HG03103 (cell line): ENCODE data around the gene TNS4.

Source experiments
- ATAC-seq: cut with Tn5 transposase; IDR thresholded peaks from one replicate; pipeline ENCODE4 v1.9.1; 2021; ENCODE audit warnings: low read depth; ENCODE audit not compliant: unreplicated experiment

The TNS4 gene

DNA sequence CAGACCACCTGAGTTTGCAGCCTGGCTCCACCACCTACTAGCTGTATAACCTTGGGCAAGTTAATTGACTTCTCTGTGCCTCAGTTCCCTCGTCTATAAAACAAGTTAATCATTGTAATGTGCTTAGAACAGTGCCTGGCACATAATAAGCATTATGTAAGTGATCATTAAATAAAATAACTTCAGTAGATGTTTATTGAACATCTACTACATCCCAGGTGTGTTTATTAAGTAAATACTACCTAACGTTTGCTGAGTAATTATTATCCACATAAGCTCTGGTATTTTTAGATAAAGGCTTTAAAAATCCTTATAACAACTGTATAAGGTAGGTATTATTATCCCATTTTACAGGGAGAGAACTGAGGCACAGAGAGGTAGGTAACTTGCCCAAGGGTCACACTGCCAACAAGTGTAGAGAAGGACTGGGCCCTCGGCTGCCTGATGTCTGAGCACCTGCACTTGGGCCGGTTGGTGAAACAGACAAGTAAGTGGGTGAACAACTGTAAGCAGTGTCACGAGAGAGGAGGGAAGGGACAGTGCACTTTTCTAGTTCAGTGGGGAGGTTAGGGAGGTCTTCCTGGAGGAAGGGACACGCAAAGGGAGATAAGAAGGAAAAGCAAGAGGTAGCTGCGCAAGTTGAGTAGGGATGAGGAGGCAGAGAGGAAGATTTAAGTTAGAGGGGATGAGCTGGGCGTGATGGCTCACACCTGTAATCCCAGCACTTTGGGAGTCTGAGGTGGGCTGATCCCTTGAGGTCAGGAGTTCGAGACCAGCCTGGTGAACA lies 4.6 kb downstream of the TNS4 start:
- ATAC-seq = no peak

DNA sequence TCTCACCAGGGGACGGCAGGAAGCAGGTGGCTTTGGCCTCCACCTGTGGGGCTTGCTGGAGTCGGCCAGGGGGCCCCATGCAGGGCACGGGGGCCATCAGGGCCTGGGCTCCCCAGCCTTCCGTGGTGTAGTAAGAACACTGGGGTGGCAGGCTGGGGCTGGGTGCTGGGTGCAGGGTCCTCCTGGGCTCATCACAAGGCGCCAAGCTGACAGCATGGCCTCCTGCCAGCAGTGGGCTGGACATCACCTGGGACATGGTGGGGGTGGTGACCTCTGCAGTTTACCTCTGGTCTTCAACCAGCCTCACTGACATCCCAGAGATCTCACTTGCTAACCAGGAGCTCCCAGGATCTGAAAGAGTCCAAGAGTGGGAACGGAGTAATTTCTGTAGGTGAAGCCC lies 5.3 kb downstream of the TNS4 start:
- ATAC-seq = no peak

DNA sequence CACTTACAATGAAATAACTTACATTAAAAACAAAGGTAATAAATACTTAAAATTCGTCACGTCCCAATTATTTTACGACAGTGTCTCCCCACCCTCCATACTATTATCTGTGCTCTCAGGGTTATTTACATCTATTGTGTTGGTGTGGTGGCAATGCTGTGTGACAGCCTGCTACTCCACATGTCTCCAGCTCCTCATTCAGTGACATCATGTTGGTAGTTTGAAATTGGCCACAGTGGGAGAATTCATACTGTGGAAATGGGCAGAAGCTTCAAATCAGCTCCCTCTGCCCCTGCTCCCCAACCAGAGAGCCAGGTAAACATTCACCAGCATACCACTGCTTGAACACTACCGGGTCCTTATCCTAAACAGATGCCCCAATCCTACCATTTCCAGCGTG lies 6.3 kb downstream of the TNS4 start:
- ATAC-seq = no peak

DNA sequence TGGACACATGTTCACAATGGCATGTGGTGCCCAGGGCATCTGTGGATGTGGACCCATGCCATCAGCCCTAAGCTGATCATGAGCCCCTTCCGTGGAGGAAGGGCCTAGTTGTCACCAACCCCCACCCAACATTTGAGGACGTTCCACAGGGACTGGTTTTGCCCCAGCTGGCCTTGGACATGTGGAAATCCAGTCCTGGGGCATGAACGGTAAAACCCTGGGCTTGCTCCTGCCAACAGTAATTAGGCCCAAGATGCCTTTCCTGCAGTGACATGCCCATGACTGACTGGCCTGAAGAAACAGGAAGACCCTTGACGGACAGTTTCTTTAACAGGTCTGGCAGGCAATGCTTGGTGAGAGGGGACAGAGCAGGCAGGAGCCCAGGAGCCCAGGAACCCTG lies 7.7 kb downstream of the TNS4 start:
- no peak for ATAC-seq

DNA sequence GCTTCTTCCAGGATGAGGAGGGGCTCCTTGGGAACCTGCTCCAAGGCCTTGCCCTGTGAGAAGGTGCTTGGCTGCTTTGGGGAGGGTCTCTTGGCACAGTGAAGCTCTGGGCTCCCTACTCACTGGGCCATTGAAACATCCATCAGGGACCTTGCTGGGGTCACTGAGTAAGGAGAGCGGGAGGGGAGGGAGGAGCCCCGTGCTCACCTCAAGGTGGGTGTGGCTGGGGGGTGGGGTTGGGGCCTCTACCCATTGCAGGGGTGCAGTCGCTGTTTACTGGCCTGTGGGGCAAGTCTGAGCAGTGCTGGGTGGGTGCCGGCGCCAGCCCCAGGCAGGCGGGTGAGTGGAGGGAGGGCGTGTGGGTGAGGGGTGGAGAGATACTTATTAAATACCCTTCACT lies 9.9 kb downstream of the TNS4 start:
- no peak for ATAC-seq

DNA sequence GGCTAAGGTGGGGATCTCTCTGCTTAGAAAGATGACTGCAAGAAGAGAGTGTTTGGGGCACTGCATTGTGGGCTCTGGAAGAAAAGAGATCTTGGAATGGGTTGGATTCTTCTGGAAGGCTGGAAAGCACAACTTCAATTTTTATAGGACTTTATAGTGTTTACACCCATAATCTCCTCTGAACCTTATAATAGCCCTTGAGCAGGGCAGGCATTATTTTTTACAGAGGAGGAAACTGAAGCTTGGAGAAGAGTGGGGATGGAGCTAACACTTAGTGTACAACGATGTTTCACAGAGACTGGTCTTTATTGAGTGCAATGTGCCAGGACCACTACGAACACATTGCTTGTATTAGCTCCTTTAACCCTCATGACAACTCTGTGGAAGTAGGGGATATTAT lies 10.4 kb downstream of the TNS4 start:
- no peak for ATAC-seq

DNA sequence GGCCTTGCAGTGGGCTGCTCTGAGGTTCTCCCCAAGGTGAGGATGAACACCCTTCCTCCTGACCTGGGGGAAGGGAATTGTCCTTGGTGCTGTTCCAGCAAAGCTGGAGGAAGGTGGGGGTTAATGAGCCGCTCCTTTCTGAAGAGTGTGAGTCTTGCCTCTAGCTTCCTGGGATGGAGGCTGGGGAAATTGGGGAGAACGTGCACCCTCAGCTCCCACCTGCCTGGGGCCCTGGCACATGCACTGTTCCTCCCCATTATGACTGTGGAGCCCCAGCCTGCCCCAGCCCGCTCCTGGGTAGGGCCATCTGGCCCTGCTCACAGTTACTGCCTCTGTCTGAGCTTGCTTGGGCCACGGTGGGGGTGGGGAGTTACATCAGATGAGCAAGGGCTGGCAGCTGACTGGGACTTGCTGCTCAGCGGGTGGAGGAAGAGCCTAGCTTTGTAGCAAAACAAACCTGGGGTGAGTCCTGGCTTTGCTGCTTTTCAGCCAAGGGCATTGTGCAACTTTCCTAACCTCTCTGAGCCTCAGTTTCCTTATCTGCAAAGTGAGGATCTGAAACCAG lies 11.1 kb downstream of the TNS4 start:
- ATAC-seq = no peak

DNA sequence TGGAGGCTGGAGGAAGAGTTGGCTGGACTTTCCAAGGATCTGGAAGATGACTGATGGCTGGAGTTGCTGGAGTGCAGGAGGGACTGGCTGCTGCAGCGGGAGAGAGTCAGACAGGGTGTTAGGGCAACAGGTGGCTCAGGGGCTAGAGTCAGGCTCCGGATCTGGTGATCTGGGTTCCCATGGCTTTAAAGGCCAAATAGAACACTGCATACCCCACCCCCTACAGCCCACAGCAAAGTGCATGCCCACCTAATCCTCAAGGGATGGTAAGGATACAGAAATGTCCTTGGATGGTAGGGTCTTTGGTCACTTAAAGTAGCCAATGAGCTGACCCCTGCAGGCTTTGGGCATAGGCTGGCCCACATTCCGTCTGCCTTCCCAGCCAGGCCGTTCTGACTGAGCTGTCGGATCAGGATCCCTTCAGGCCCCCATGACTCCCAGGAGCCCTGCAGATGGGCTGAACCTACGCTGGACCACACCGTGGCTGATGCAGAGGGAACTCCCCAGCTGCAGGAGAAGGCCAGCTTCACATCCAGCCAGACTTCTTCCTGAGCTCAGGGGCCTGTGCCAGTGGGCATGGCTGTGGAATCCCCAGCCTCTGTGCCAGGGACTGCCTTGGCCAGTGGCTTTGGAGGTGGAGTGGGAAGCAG lies 13.9 kb downstream of the TNS4 start:
- no peak for ATAC-seq

DNA sequence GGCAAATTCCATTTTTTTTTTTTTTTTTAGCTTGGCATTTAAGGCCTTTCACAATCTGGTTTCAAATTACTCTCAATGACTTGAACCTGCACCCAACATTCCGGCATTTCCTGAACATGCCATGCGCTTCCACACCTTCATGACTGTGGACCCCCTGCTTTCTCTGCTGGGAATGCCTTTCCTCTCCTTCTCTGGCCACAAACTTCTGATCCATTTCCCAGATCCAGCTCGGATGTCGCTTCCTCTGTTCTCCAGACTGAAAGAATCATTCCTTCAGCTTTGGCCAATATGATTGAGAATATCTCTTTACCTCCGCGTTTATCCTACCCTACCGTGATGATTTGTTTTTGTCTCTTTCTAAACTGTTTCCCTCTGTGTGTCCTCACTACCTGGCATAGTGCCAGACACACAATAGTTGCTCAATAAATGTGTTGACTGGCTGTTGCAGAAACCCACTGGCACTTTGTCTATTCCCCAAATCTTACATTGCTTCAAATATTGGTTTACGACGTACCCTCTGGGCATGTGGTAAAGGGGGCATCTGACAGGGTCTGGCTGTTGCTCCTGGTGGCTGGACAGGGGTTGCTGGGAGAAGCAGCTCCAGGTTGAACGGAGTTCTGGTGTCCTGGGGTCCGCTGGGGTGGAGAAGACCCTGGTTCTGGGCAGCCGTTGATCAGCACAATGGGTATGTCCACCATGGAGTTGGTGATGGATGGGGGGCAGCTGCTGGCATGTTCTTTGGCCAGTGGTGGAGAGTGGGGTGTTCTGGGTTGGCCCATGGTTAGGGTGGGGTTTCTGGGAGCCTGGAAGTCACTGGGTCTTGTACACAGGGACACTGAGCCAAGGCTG lies 14.7 kb downstream of the TNS4 start:
- ATAC-seq = no peak

DNA sequence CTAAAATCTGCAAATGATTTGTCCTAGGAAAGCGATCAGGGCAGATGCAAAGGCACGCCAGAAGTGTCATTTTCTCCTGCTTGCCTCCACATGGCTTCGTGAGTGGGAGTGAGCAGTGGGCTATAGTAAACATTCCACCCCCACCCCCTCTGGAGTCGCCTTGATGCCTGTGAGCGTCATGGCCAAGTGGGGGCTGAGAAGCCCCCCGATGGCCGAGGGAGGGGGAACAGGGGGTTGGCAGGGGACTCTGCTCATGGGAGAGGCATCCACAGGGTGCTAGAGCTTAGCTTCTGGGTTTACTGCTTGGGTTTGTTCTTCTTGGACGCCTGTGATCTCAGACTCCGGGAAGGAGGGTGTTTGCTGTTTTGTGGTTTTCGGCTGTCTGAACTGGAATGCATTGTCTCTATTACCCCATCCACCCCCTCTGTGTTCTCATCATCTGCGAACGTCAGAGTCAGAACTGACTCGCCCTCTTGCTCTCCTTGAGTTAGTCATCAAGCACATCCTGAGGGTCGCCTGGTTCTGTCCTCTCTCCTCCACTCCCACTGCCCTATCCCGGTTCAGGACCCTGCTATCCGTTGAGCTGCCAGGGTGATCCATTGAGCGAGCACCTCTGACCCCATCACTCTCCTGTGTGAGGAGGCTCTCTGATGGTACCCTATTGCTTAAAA lies 15.4 kb downstream of the TNS4 start:
- no peak for ATAC-seq

DNA sequence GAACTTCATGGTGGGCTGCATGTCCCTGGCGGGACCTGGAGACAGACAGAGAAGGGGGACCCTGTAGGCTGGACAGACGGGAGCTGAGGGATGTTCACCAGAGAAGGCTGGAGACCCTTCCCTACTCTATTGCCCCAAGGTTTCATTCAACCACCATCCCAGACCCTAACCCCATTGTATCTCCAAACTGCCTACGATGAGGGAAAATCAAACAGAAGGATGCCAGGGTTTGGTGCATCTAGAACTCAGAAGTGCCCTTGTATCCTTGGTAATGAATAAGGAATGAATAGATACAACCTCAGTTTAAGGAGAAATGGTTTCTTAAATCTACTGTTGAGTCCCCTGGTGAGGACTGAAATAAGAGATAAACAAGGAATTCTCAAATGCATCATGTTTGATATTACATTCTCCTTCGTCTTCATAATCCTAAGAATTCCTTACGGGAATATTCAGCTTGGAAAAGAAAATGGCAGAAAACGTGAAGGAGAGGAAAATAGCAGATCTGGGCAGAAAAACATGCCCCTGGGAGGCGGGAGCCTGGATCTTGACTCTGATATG lies 16.4 kb downstream of the TNS4 start:
- ATAC-seq = no peak

DNA sequence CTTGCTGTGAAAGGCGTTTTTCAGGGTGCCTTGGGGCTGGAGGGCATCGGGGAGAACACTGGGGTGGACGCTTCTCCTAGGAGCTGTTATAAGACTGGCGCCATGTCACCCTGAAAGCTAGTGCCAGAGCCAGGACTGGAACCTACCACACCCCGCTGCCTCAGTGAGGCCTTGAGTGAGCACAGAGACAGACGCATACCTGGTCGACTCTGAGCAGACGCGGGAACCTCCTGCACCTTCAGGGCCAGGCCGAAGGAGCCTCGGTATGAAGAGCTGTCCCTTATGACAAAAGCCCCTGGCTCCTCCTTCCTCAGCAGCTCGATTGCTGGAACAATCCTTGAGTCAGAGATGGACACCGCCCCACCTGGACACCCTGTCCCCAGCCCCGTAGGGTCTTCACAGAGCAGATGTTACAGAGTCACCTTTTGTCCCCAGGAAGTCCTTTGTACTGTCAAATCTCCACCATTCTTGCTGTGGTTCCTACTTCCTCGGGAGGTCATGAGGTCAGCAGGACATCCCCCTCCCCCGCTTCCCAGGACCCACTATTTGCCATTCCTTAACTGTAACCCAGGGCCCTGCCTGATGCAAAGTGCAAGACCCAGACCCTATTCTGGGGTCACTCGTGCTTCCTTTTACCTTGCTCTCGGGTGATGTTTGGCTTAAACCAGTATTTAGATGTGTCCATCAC lies 17.0 kb downstream of the TNS4 start:
- no peak for ATAC-seq

DNA sequence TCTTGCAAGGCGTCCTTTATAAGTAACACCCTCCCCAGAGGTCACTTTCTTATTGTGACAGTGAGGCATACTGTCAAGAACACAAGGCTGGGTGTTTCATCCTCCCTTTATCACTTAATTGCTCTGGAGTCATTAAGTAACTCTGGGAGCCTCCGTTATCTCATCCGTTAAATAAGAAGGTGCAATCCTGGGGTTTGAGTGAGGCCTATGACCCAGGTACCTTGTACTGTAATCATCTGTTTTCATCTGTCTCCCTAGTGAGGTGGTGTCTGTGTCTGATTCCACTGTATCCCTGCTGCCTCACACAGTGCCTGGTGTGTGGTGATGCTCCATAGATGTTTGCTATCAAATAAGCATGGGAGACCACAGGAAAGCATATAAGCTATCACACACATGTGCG lies 17.7 kb downstream of the TNS4 start:
- ATAC-seq = no peak

DNA sequence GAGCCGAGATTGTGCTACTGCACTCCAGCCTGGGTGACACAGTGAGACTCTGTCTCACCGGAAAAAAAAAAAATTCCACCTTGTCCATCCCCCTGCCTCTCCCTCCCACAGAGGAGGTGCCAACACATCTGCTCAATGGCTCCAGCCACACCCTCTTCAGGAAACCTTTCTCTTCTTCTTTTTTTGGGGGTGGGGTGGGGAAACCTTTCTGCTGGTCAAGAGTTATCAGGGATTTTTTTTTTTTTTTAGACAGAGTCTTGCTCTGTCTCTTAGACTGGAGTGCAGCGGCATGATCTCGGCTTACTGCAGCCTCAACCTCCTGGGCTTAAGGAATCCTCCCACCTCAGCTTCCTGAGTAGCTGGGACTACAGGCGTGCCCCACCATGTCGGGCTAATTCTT lies 18.7 kb downstream of the TNS4 start:
- no peak for ATAC-seq

DNA sequence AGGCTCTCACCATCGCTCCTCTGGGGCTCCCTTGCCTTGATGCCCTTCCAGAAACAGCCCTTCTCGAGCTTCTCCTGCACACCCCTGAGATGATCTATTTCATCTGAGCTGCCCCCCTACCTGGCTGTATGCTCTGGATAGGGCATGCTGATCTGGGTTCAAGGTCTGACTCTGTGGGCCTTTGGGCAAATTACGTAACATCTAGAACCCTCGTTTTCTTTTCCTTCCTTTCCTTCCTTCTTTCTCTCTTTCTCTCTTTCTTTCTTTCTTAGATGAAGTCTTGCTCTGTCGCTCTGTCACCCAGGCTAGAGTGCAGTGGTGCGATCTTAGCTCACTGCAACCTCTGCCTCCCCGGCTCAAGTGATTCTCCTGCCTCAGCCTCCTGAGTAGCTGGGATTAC lies 20.3 kb downstream of the TNS4 start:
- no peak for ATAC-seq

DNA sequence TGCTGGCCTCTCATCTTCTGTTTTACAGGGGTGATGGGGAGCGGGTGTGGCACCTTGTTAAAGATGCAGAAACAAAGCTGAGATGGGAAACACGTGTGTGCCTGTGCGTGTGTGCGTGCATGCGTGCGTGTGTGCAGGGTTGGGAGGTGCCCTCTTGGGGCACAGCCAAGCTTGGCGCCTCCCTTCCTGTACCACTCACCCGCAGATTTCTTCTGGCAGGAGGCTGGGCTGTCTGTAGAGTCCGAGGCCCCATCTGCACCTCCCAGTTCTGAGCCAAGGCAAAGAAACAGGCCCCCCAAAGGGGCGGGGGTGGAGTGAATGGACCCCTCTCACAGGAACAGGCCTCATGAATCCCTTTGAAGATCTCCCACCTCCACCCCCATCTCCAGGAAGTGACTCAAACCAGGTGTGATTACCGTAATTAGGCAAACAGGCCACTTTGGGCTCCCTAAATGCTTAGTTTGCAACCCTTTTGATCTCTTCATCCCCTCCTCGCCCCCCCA lies 20.9 kb downstream of the TNS4 start:
- no peak for ATAC-seq

DNA sequence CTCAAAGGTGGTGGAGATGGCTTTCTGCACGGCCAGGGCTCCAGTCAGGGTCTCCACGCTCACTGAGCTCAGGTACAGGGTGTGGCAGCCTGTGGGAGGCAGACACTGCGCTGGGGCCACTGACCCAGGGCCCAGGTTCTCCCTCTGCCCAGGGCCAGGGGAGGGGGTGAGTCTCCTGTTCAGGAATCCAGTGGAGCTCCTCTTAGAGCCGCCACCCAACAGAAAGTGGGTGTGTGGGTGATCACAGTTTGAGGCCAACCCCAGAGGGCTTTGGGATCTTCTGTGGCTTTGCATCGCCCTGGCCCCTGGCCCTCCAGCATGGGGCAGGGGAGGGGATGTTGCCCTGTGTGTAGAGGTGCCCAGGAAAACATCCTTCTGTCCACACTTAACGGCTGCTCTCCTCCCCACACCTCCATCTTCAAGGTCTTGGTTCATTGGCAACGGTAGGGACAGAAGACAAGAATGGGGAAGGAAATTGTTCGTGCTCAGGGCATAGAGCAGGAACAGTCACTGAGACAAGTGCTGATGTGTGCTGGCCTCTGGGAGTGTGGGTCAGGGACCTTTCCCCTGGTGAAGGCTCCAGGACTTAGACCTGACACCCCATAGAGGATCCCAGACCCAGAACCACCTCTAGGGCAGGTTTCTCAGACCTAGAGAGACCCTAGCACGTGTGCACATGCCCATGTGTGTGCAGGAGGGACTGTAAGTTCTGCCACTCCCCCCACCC lies 21.5 kb downstream of the TNS4 start:
- ATAC-seq = no peak

DNA sequence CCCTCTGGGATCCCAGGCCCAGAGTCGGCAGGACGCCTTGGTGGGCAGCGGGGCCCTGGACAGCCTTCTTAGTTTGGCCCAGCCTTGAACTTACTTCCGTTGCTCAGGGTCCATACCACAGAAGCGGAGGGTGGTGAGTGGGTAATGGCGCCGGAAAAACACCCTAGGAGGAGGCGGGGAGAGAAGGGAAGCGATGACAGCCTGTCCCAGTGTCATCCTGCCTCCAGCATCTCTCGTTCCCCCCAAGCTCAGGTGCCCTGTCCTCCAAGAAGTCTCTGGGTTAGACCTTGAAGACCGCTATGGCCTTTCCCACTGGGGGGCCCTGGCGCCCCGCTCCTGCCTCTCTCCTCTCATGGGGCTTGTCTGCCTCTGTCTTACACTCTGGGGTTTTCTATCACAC lies 22.9 kb downstream of the TNS4 start:
- ATAC-seq = no peak

DNA sequence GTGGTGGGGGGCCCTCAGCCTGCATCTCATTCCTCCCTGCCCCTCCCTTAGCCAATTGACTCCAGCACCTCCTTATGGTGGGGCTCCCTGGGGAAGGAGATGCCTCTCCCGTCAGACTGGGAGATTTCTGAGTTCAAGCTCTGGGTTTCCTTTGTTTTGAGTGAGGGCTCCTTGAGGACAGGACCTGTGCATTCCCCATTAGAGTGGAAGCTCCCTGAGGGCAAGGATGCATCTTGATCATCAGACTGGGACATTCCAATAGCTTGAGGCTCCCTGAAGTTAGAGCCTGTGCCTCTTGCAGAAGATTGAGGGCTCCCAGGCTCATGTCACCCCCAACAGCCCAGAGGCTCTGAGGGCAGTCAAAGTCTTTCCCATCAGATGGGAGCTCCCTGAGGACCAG lies 23.6 kb downstream of the TNS4 start:
- ATAC-seq = no peak
